ENCODE results near the gene CTNNBL1.

CTNNBL1 gene

DNA sequence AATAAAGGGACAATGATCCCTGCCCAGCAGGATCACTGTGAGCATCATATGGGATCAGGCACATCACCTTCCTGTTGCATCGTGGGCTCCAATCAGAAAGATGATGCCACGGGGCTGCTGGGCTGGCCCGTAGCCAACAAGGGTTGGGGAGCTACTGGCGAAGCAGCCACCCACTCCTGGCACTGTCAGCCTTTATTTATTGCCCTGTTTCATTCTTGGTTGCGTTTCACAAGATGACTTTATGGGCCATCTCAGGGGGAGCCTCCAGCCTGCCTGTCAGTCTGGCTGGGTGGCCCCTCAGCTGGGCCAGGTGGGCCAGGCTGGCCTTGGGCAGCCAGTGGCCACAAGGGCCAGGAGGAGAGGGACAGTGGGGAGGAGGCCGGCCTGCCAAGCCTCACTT, 226.4 kb downstream of the CTNNBL1 start:
- Histone ChIP-seq H4K20me1 (ENCODE audit: insufficient read depth) (no peaks in the 10 kb centered on the region), H3K4me3 (IDR thresholded peaks at IDR 0.05; ENCODE audit: insufficient read depth, low read depth, low read length) (no peak overlapping the region), H3K4me1 (ENCODE audit: low read depth, poor library complexity, severe bottlenecking) (no peaks in the 10 kb centered on the region), H3K27ac (no peak overlapping the region), H3K9ac (no peak overlapping the region), H3K36me3 (ENCODE audit: insufficient read depth) (no peaks in the 10 kb centered on the region), H3K27me3 (ENCODE audit: insufficient read depth, low read depth) (peaks cover 25% of the 10 kb centered on the region; the same call in 1 of the 2 replicates), H3K79me2 (ENCODE audit: insufficient read depth, low read depth) (no peaks in the 10 kb centered on the region), H3K4me2 (no peak overlapping the region), H2AFZ (ENCODE audit: low read depth) (no peak overlapping the region)
- TF ChIP-seq, protein P1, sequence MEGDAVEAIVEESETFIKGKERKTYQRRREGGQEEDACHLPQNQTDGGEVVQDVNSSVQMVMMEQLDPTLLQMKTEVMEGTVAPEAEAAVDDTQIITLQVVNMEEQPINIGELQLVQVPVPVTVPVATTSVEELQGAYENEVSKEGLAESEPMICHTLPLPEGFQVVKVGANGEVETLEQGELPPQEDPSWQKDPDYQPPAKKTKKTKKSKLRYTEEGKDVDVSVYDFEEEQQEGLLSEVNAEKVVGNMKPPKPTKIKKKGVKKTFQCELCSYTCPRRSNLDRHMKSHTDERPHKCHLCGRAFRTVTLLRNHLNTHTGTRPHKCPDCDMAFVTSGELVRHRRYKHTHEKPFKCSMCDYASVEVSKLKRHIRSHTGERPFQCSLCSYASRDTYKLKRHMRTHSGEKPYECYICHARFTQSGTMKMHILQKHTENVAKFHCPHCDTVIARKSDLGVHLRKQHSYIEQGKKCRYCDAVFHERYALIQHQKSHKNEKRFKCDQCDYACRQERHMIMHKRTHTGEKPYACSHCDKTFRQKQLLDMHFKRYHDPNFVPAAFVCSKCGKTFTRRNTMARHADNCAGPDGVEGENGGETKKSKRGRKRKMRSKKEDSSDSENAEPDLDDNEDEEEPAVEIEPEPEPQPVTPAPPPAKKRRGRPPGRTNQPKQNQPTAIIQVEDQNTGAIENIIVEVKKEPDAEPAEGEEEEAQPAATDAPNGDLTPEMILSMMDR (conservative IDR thresholded peaks at IDR 0.05; ENCODE audit: low read depth, low read length) = no peak

DNA sequence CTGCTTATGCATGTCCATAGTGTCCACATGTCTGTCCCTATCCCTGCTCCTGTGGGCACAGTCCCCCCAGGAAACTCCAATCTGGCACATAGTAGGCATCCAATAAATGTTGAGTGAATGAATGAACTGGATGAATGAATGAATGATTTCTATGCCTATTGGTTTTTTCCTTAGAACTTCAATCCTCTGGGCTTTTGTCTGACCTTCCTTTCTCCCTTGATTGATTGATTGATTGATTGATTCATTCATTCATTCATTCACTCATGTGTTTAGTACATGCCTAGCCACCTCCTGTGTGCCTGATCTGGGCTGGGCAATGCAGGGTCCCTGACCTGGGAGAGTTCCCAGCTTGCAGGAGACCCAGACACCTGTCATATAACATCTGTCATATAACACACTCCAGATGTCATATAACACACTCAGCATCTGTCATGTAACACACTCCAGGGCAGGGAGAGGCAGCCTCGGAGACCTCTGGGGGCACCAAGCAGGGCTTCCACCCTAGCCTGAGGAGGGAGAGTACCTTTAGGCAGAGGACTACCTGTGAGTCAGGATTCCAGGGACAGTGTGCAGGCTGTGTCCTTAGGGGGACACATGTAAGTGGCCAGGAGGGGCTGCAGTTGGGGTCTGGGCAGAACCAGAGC, 227.0 kb downstream of the CTNNBL1 start:
- H3K4me3 ChIP-seq (IDR thresholded peaks at IDR 0.05; ENCODE audit: insufficient read depth, low read depth, low read length) = no peak overlapping the region
- H3K4me1 ChIP-seq (ENCODE audit: low read depth, poor library complexity, severe bottlenecking) = no peaks in the 10 kb centered on the region
- no peaks in the 10 kb centered on the region for H4K20me1 ChIP-seq (ENCODE audit: insufficient read depth)
- H3K9ac ChIP-seq = no peak overlapping the region
- no peaks in the 10 kb centered on the region for H3K36me3 ChIP-seq (ENCODE audit: insufficient read depth)
- peaks cover 25% of the 10 kb centered on the region; the same call in 1 of the 2 replicates for H3K27me3 ChIP-seq (ENCODE audit: insufficient read depth, low read depth)
- TF ChIP-seq, protein P1 (conservative IDR thresholded peaks at IDR 0.05; ENCODE audit: low read depth, low read length) = no peak
- no peak overlapping the region for H3K27ac ChIP-seq
- H3K79me2 ChIP-seq (ENCODE audit: insufficient read depth, low read depth) = no peaks in the 10 kb centered on the region
- H3K4me2 ChIP-seq = no peak overlapping the region
- no peak overlapping the region for H2AFZ ChIP-seq (ENCODE audit: low read depth)

DNA sequence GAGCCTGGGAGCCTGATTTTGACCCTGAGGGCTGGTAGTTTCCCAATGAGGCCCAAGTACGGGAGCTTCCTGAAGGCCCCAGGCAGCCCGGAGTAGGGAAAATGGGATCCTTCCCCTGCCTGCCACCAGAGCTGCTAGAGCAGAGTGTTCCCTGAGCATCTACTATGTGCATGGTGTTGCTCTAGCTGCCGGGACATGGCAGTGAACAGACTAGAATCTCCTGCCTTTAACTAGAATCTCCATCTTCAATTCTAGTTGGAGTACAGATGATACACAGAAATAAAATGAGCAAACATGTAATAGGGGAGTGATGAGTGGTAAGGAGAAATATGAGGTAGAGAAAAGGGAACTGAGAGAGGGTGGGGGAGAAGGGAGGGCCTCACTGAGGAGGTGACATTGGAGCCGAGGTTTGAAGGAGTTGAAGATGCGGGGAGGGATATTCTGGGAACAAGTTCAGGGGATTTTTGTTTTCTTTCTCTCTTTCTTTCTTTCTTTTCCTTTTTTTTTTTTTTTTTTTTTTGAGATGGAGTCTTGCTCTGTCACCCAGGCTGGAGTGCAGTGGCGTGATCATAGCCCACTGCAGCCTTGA, 227.6 kb downstream of the CTNNBL1 start:
- Histone ChIP-seq H2AFZ (ENCODE audit: low read depth) (no peak overlapping the region), H3K27me3 (ENCODE audit: insufficient read depth, low read depth) (peaks cover 23% of the 10 kb centered on the region; the same call in 1 of the 2 replicates), H3K4me3 (IDR thresholded peaks at IDR 0.05; ENCODE audit: insufficient read depth, low read depth, low read length) (no peak overlapping the region), H3K9ac (no peak overlapping the region), H3K27ac (no peak overlapping the region), H3K4me2 (no peak overlapping the region), H3K4me1 (ENCODE audit: low read depth, poor library complexity, severe bottlenecking) (no peaks in the 10 kb centered on the region), H4K20me1 (ENCODE audit: insufficient read depth) (no peaks in the 10 kb centered on the region), H3K79me2 (ENCODE audit: insufficient read depth, low read depth) (no peaks in the 10 kb centered on the region), H3K36me3 (ENCODE audit: insufficient read depth) (no peaks in the 10 kb centered on the region)
- TF ChIP-seq, protein P1 (conservative IDR thresholded peaks at IDR 0.05; ENCODE audit: low read depth, low read length) = no peak
